GM12878 (cell line): ENCODE measurements around the gene PCDHGA3. TPM values are rescaled to one million over a fixed set of nuclear protein-coding genes. Genes with fewer than 3 reads are reported as not detected.

Source experiments
- ATAC-seq: fragments of 200-7000 bp; cut with Tn5 transposase; 3 replicates; pipeline ENCODE4 v1.9.1; 2020; ENCODE audit warnings: mild to moderate bottlenecking, moderate library complexity
- BruUV-seq: library from RNA; stranded (reverse); fragments of 400-500 nt; replicated peaks from 2 replicates; lab custom pipeline; 2021; lab: Mats Ljungman, UMichigan
- CTCF ChIA-PET: fragments of 300-600 bp; sonication (Branson Sonifier 250); formaldehyde crosslinking; extraction: SDS; loops from one replicate; lab custom pipeline; 2021; ENCODE audit warnings: inconsistent platforms; lab: Yijun Ruan, JAX
- POLR2A ChIA-PET: fragments of 350-600 bp; formaldehyde crosslinking; extraction: SDS; loops from one replicate; lab custom pipeline; 2021; ENCODE audit warnings: inconsistent platforms; lab: Charles Lee
- RAD21 ChIA-PET: fragments of 300-600 bp; sonication (Branson Sonifier 250); formaldehyde crosslinking; loops from one replicate; lab custom pipeline; 2023; ENCODE audit warnings: antibody characterized with exemption; ENCODE audit not compliant: unreplicated experiment; lab: Charles Lee
- SMC1A ChIA-PET: fragments of 300-600 bp; sonication (Branson Sonifier 250); formaldehyde crosslinking; loops from one replicate; lab custom pipeline; 2023; ENCODE audit not compliant: unreplicated experiment, uncharacterized antibody; lab: Charles Lee
- DNase-seq: peaks from one replicate; pipeline ENCODE4 v3.0.0-alpha.2; 2011; ENCODE audit warnings: low read depth, low spot score
- FAIRE-seq: peaks from 3 replicates; lab custom pipeline; 2011; peaks lifted over from hg19 to GRCh38; lab: Jason Lieb, UNC
- H2AFZ ChIP-seq: 2 replicates; pipeline ENCODE4 v1.6.0; 2011; ENCODE audit warnings: low read depth, low read length, control low read depth; ENCODE audit not compliant: control insufficient read depth
- H3K27ac ChIP-seq: 2 replicates; pipeline ENCODE4 v1.5.1; 2011; ENCODE audit warnings: control low read depth; ENCODE audit not compliant: control insufficient read depth, insufficient read depth
- H3K27me3 ChIP-seq, 2 experiments: replicated peaks in 1 of 2; 2 replicates each; pipeline versions ENCODE4 v1.6.0 to v1.6.1; 2011; ENCODE audit warnings: low read length in 1 of 2; ENCODE audit not compliant: control insufficient read depth in 2 of 2, insufficient read depth in 2 of 2
- H3K36me3 ChIP-seq, 2 experiments: 2 replicates each; pipeline ENCODE4 v1.5.1; 2011; ENCODE audit warnings: low read length in 1 of 2; ENCODE audit not compliant: control insufficient read depth in 2 of 2, insufficient read depth in 2 of 2
- H3K4me1 ChIP-seq: 2 replicates; pipeline ENCODE4 v1.6.1; 2011; ENCODE audit warnings: mild to moderate bottlenecking, low read length, moderate library complexity, mixed read lengths; ENCODE audit not compliant: control insufficient read depth, insufficient read depth
- H3K4me2 ChIP-seq: 2 replicates; pipeline ENCODE4 v1.6.0; 2011; ENCODE audit warnings: control low read depth; ENCODE audit not compliant: control insufficient read depth, insufficient read depth
- H3K4me3 ChIP-seq: fragments of 200-600 bp; sonication (generic); 2 replicates; pipeline ENCODE4 v1.5.1; 2016
- H3K79me2 ChIP-seq: 2 replicates; pipeline ENCODE4 v1.6.0; 2011; ENCODE audit warnings: low read length; ENCODE audit not compliant: control insufficient read depth, insufficient read depth
- H3K9ac ChIP-seq: 2 replicates; pipeline ENCODE4 v1.8.0; 2011; ENCODE audit warnings: low read length, control low read depth, mixed read lengths; ENCODE audit not compliant: control insufficient read depth, insufficient read depth
- H3K9me3 ChIP-seq: replicated peaks from 3 replicates; pipeline ENCODE4 v1.5.1; 2011; ENCODE audit warnings: mild to moderate bottlenecking, low read length; ENCODE audit not compliant: control insufficient read depth, insufficient read depth
- H4K20me1 ChIP-seq: 2 replicates; pipeline ENCODE4 v1.6.0; 2011; ENCODE audit not compliant: control insufficient read depth, insufficient read depth
- JUNB ChIP-seq: IDR thresholded peaks from 2 replicates; pipeline ENCODE4 v1.6.1; 2016; ENCODE audit warnings: antibody characterized with exemption, mild to moderate bottlenecking
- MEF2B ChIP-seq: fragments of 450-650 bp; IDR thresholded peaks from 2 replicates; pipeline ENCODE4 v1.6.1; 2018; ENCODE audit warnings: mild to moderate bottlenecking, moderate library complexity; ENCODE audit not compliant: partially characterized antibody, poor library complexity, severe bottlenecking
- MYB ChIP-seq: fragments of 150-350 bp; IDR thresholded peaks from 2 replicates; pipeline ENCODE4 v1.6.1; 2014; ENCODE audit warnings: mild to moderate bottlenecking, low read depth, low read length, borderline replicate concordance
- NFYA ChIP-seq: IDR thresholded peaks from 2 replicates; pipeline ENCODE4 v1.6.1; 2011; ENCODE audit warnings: low read depth, mild to moderate bottlenecking, low read length, improper control_type of control experiment, borderline replicate concordance
- PRDM15 ChIP-seq: fragments of 450-650 bp; formaldehyde crosslinking; IDR thresholded peaks from 2 replicates; pipeline ENCODE4 v1.4.0; 2020; ENCODE audit warnings: mild to moderate bottlenecking, moderate library complexity
- RBBP5 ChIP-seq: fragments of 200-600 bp; sonication (generic); conservative IDR thresholded peaks from 2 replicates; pipeline ENCODE4 v1.6.1; 2016
- RELA ChIP-seq: fragments of 450-650 bp; IDR thresholded peaks from 2 replicates; pipeline ENCODE4 v1.8.0; 2014; ENCODE audit warnings: borderline replicate concordance; ENCODE audit not compliant: partially characterized antibody
- STAT3 ChIP-seq: IDR thresholded peaks from 2 replicates; pipeline ENCODE4 v1.6.1; 2011; ENCODE audit warnings: low read depth, low read length, improper control_type of control experiment
- TBL1XR1 ChIP-seq: IDR thresholded peaks from 2 replicates; pipeline ENCODE4 v1.6.1; 2012; ENCODE audit warnings: low read depth, low read length, improper control_type of control experiment
- ZNF687 ChIP-seq: fragments of 450-650 bp; IDR thresholded peaks from 2 replicates; pipeline ENCODE4 v1.6.1; 2017; ENCODE audit warnings: mild to moderate bottlenecking, moderate library complexity
- WGBS: methylation state at CpG from one replicate; pipeline ENCODE4 v1.1.6; 2016; ENCODE audit warnings: low lambda C conversion rate; ENCODE audit not compliant: insufficient replicate concordance, insufficient coverage; ENCODE audit errors: missing lambda C conversion rate; 5-methylcytosine and 5-hydroxymethylcytosine counted together
- in situ Hi-C: fragments of 300-500 bp; cut with MboI; formaldehyde crosslinking; loops from 9 replicates; pipeline ENCODE4 v1.14.3; 2018; ENCODE audit warnings: mixed read lengths
- intact Hi-C: fragments of 100-400 bp; cut with micrococcal nuclease; formaldehyde crosslinking; loops from one replicate; pipeline ENCODE4 v1.14.2; 2022; ENCODE audit not compliant: unreplicated experiment
- polyA plus RNA-seq, 11 experiments: library from polyadenylated mRNA; depleted of rRNA in 4 of 11; unstranded in 6 of 11; stranded (reverse) in 5 of 11; fragments of >200 nt; fragmentation: Nextera tagmentation in 4 of 11; fragmentation: Illumina TruSeq in 1 of 11; extraction: Ambion mirVana in 4 of 11; extraction: Trizol in 1 of 11; gene quantifications; 1 replicate in 1 of 11; 2 replicates in 10 of 11; pipeline versions ENCODE4 v1.2.1 to v1.2.3, GENCODE V29; 2011 to 2016; ENCODE audit warnings: inconsistent platforms in 2 of 11, missing spikeins in 2 of 11, low read depth in 1 of 11
- total RNA-seq, 4 experiments: library from RNA; depleted of rRNA in 3 of 4; stranded (reverse); fragments of >200 nt in 3 of 4; fragmentation: Illumina TruSeq in 1 of 4; extraction: Trizol in 1 of 4; gene quantifications; 2 replicates each; pipeline versions ENCODE4 v1.2.1 to v1.2.3, GENCODE V29; 2013 to 2021

The PCDHGA3 gene
- total and polyA plus RNA-seq, 10 of the 15 experiments (the other 5 are each of a cell fraction or from before 2014, with no cell fraction given): 0.06 to 0.17 (median 0.11) TPM; not detected in 6

DNA sequence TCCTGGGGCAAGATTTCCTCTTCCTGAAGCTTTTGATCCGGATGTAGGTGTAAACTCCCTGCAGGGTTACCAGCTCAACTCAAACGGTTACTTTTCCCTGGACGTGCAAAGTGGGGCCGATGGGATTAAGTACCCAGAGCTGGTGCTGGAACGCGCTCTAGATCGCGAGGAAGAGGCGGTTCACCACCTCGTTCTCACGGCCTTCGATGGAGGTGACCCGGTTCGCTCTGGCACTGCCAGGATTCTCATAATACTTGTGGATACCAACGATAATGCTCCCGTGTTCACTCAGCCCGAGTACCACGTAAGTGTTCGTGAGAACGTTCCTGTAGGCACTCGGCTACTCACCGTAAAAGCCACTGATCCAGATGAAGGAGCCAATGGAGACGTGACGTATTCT lies 12.0 kb downstream of the PCDHGA3 start:
- ATAC-seq: no peak
- intact Hi-C loops: no loop called here

GRCh38 chr5:141356133-141356532 lies 12.5 kb downstream of the PCDHGA3 start:
- Histone ChIP-seq H3K9ac (no peak overlapping the region), H3K4me1 (no peaks in the 10 kb centered on the region), H3K27me3 (no peaks in the 10 kb centered on the region), H4K20me1 (no peaks in the 10 kb centered on the region), H3K4me3 (no peak overlapping the region), H3K79me2 (no peaks in the 10 kb centered on the region), H2AFZ (no peak overlapping the region), H3K4me2 (no peak overlapping the region), H3K27ac (no peak overlapping the region), H3K9me3 (peaks cover 4% of the 10 kb centered on the region; the same call in 2 of the 3 replicates), H3K36me3 (no peaks in the 10 kb centered on the region)
- WGBS: 72% methylated on average over 5 of the region's 5 CpGs
- ChIA-PET CTCF (interaction anchor here (1.1 to 1.5 kb wide), 3 partner anchors 14 to 211 kb away, joined by 3 to 6 read pairs (median 5); partner anchors contain the start of gene PCDHGB3), RAD21 (no interaction called here), POLR2A (no interaction called here), SMC1A (interaction anchor here (0.6 kb wide), 1 partner anchor 269 kb away, joined by 3 read pairs; no protein-coding TSS in a partner anchor)
- in situ Hi-C loops: no loop called here
- no peak for DNase-seq
- no TSS peak for BruUV-seq
- no peak for ATAC-seq
- FAIRE-seq: no peak
- intact Hi-C loops: no loop called here
- TF ChIP-seq ZNF687 (no peak), STAT3 (no peak), MYB (no peak), RBBP5 (no peak), RELA (no peak), NFYA (no peak), PRDM15 (no peak), MEF2B (no peak), TBL1XR1 (no peak)

More for the DNA sequence above, 12.0 kb downstream of the PCDHGA3 start:
- SMC1A ChIA-PET: no interaction called here
- H3K9ac ChIP-seq: no peak overlapping the region
- no peak overlapping the region for H3K27ac ChIP-seq
- H4K20me1 ChIP-seq: no peaks in the 10 kb centered on the region
- RAD21 ChIA-PET: interaction anchor here (1.4 kb wide), 1 partner anchor 58 kb away, joined by 5 read pairs; the partner anchor contains the start of gene PCDHGA10
- BruUV-seq: no TSS peak
- no peak overlapping the region for H3K4me3 ChIP-seq
- DNase-seq (no peak), FAIRE-seq (no peak)
- in situ Hi-C loops: no loop called here
- H3K4me2 ChIP-seq: no peak overlapping the region
- H3K9me3 ChIP-seq: peaks cover 3% of the 10 kb centered on the region; the same call in 2 of the 3 replicates
- CTCF ChIA-PET: interaction anchor here (1.1 to 1.5 kb wide), 4 partner anchors 9 to 212 kb away, joined by 3 to 6 read pairs (median 4); partner anchors contain the start of gene PCDHGB3
- no peaks in the 10 kb centered on the region for H3K27me3 ChIP-seq
- H3K36me3 ChIP-seq: no peaks in the 10 kb centered on the region
- no peak for TF ChIP-seq JUNB
- POLR2A ChIA-PET: no interaction called here
- no peak overlapping the region for H2AFZ ChIP-seq
- WGBS: 82% methylated on average over 24 of the region's 24 CpGs
- no peaks in the 10 kb centered on the region for H3K4me1 ChIP-seq
- no peaks in the 10 kb centered on the region for H3K79me2 ChIP-seq
